GM21447 (cell line): ENCODE measurements around the gene NUDT17.

ENCODE experiments used
- ATAC-seq: cut with Tn5 transposase; IDR thresholded peaks from one replicate; pipeline ENCODE4 v1.9.1; 2021; ENCODE audit not compliant: unreplicated experiment

NUDT17 gene

GRCh38 chr1:145846201-145846612, 777 bp downstream of the NUDT17 start:
- ATAC-seq: no peak

- no peak for ATAC-seq
These were observed 2.4 kb downstream of the NUDT17 start for GRCh38 chr1:145847827-145848226.

- ATAC-seq: no peak
These were observed 4.1 kb downstream of the NUDT17 start for GRCh38 chr1:145849356-145850160.

- no peak for ATAC-seq
These were observed 10.1 kb downstream of the NUDT17 start for GRCh38 chr1:145855426-145855948.

GRCh38 chr1:145857170-145857569, 11.7 kb downstream of the NUDT17 start:
- ATAC-seq: no peak

- ATAC-seq: peak; percentile 21
These were observed 12.9 kb downstream of the NUDT17 start for GRCh38 chr1:145858238-145858900.

GRCh38 chr1:145858901-145859490, 13.6 kb downstream of the NUDT17 start, which contains the start of gene PIAS3:
Gene PIAS3 (minus strand): TSS chr1:145859081. CDS start chr1:145858990, 91 bp downstream.
- ATAC-seq: peak; percentile 72

GRCh38 chr1:145859491-145860023, 14.1 kb downstream of the NUDT17 start:
- ATAC-seq: peak; percentile 64

GRCh38 chr1:145863282-145864018, 18.0 kb downstream of the NUDT17 start:
- no peak for ATAC-seq

- no peak for ATAC-seq
These were observed 22.8 kb downstream of the NUDT17 start for GRCh38 chr1:145868232-145868631.

GRCh38 chr1:145871994-145872924, 26.8 kb downstream of the NUDT17 start:
- ATAC-seq: peak; percentile 55

- no peak for ATAC-seq
These were observed 29.2 kb downstream of the NUDT17 start for GRCh38 chr1:145874646-145875045.

GRCh38 chr1:145877923-145878486, 32.6 kb downstream of the NUDT17 start:
- no peak for ATAC-seq

- no peak for ATAC-seq
These were observed 33.3 kb downstream of the NUDT17 start for GRCh38 chr1:145878724-145879123.

- no peak for ATAC-seq
These were observed 34.3 kb downstream of the NUDT17 start for GRCh38 chr1:145879775-145880174.

GRCh38 chr1:145884675-145885074, 39.2 kb downstream of the NUDT17 start:
- ATAC-seq: no peak

- ATAC-seq: peak; percentile 98
These were observed 40.4 kb downstream of the NUDT17 start, which contains the start of gene ANKRD35 for GRCh38 chr1:145885738-145886287. Gene ANKRD35 (minus strand): TSS chr1:145885866. CDS start chr1:145885758, 108 bp downstream.

- ATAC-seq: no peak
These were observed 41.0 kb downstream of the NUDT17 start for GRCh38 chr1:145886390-145886789.

- ATAC-seq: no peak
These were observed 41.4 kb downstream of the NUDT17 start for GRCh38 chr1:145886816-145887215.
